VCaP (cell line): ENCODE results near the gene XKR7.

ENCODE experiments used
- H3K27ac ChIP-seq: fragments of 450-650 bp; 2 replicates; pipeline ENCODE4 v1.5.1; 2017
- CTCF ChIP-seq: fragments of 450-650 bp; conservative IDR thresholded peaks from 2 replicates; pipeline ENCODE4 v1.5.1; 2017; ENCODE audit warnings: mild to moderate bottlenecking, moderate library complexity

The XKR7 gene

GRCh38 chr20:32019156-32019510 lies 51.2 kb downstream of the XKR7 start:
- TF ChIP-seq CTCF: peak; percentile 63
- peak overlapping the region; percentile 51 for H3K27ac ChIP-seq

GRCh38 chr20:32019563-32020463 lies 51.9 kb downstream of the XKR7 start:
- TF ChIP-seq CTCF: no peak
- H3K27ac ChIP-seq: peak overlapping the region; percentile 51; the same call in 1 of the 2 replicates

GRCh38 chr20:32021091-32021490 lies 53.1 kb downstream of the XKR7 start:
- no peak overlapping the region for H3K27ac ChIP-seq
- TF ChIP-seq CTCF: no peak

GRCh38 chr20:32024683-32025295 lies 56.8 kb downstream of the XKR7 start:
- TF ChIP-seq CTCF: peak; percentile 20; the same call in 1 of the 2 replicates
- no peak overlapping the region for H3K27ac ChIP-seq

GRCh38 chr20:32027643-32028042 lies 59.7 kb downstream of the XKR7 start:
- no peak for TF ChIP-seq CTCF
- no peak overlapping the region for H3K27ac ChIP-seq

GRCh38 chr20:32028647-32029372 lies 60.9 kb downstream of the XKR7 start:
- H3K27ac ChIP-seq: no peak overlapping the region
- no peak for TF ChIP-seq CTCF

- H3K27ac ChIP-seq: no peak overlapping the region
- TF ChIP-seq CTCF: no peak
Measured at GRCh38 chr20:32029561-32029960, 61.6 kb downstream of the XKR7 start.
